Activated T-cell treated with anti-CD3 and anti-CD28 coated beads, Interleukin-2, amount 50 U/mL, for 4 hours (primary cell): Measurements from ENCODE around the gene MRRF. TPM values are rescaled to one million over a fixed set of nuclear protein-coding genes. Genes with fewer than 3 reads are reported as not detected.

Source experiments
- ATAC-seq, 2 donors: fragments of 200-7000 bp; cut with Tn5 transposase; one replicate each; pipeline ENCODE4 v1.10.0; 2021
- DNase-seq: peaks from one replicate; pipeline ENCODE4 v3.0.0-alpha.2; 2020
- H3K27me3 Mint-ChIP-seq: one replicate; pipeline ENCODE4 v1.8.0; 2021; ENCODE audit warnings: low read depth, mixed read lengths
- H3K36me3 Mint-ChIP-seq: one replicate; pipeline ENCODE4 v1.8.0; 2022; ENCODE audit warnings: mixed read lengths; ENCODE audit not compliant: insufficient read depth
- H3K4me1 Mint-ChIP-seq: one replicate; pipeline ENCODE4 v1.8.0; 2021; ENCODE audit warnings: low read depth, mixed read lengths
- H3K4me3 Mint-ChIP-seq: one replicate; pipeline ENCODE4 v1.8.0; 2021; ENCODE audit warnings: mild to moderate bottlenecking, moderate library complexity, mixed read lengths
- H3K9me3 Mint-ChIP-seq: one replicate; pipeline ENCODE4 v1.8.0; 2021; ENCODE audit warnings: mixed read lengths
- total RNA-seq, 3 donors: library from RNA; stranded (reverse); gene quantifications; one replicate each; pipeline ENCODE4 v1.2.1, GENCODE V29; 2021

Gene MRRF
- total RNA-seq, 3 donors from 2014 or later = 93.0 to 94.4 (median 93.3) TPM

DNA sequence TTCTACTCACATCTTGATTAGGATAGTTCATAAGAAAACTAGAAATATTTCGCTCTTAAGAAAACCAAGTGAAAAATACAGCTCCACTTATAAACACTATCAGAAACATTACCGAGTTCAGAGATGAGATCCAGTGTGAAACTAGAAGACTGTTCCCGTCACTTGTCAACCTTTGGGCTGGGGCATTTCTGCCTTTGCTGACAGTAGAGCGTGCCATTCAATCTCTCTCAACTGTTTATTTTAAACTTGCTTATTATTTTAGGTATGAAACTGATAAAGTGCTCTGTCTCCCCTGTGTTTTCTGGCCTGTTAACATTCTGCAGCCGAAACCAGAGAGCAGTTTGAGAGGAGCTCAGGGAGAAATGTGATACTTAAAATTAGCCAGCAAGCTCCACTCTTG is 16.7 kb downstream of the MRRF start:
- Mint-ChIP-seq H3K9me3 (no peaks in the 10 kb centered on the region), H3K36me3 (peaks cover 50% of the 10 kb centered on the region), H3K4me3 (no peak overlapping the region), H3K4me1 (peaks cover 2% of the 10 kb centered on the region), H3K27me3 (no peaks in the 10 kb centered on the region)
- no peak for ATAC-seq
- no peak for DNase-seq

DNA sequence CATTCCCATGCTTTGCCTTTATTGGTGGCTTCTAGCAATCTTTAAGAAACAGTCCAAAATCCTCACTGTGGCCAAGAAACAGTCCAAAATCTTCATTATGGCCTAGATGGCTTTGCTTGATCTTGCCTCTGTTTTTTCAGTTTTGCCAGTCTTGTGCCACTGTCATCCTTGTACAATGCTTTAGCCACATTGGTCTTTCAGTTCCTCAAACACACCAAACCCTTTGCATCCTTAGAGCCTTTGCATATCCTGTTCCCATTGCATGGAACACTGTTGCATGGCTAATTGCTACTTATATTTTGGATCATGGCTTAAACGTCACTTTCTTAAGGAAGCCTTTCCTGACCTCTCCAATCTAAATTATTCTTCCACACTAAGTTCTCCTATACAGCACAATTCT is 22.1 kb downstream of the MRRF start:
- Mint-ChIP-seq H3K9me3 (no peaks in the 10 kb centered on the region), H3K4me3 (no peak overlapping the region), H3K36me3 (peaks cover 46% of the 10 kb centered on the region), H3K4me1 (no peaks in the 10 kb centered on the region), H3K27me3 (no peaks in the 10 kb centered on the region)
- DNase-seq (no peak), ATAC-seq (no peak)

DNA sequence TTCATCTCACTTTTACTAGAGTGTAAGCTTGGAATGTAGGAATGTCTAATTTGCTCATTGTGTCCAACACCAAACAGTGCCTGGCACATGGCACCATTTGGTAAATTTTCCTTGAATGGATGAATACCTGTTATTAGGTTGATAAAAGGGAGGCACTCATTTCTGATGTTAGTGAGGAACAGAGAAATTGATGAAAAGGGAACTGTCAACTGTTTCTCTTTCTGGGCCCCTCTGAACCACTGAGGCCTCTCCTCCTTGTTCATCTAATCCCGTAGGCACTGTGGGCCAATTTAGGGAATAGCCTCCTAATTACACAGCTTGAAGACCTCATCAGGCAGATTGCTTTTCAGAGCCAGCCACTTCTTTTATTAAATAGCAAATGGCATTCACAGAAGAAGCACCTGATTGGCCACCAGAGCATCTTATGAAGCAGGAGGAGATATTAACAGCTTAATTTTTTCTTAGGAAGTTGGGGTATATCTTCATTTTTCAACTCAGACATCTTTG is 22.6 kb downstream of the MRRF start:
- Mint-ChIP-seq H3K4me1 (no peaks in the 10 kb centered on the region), H3K36me3 (peaks cover 45% of the 10 kb centered on the region), H3K27me3 (no peaks in the 10 kb centered on the region), H3K9me3 (no peaks in the 10 kb centered on the region), H3K4me3 (no peak overlapping the region)
- no peak for DNase-seq
- ATAC-seq = no peak

DNA sequence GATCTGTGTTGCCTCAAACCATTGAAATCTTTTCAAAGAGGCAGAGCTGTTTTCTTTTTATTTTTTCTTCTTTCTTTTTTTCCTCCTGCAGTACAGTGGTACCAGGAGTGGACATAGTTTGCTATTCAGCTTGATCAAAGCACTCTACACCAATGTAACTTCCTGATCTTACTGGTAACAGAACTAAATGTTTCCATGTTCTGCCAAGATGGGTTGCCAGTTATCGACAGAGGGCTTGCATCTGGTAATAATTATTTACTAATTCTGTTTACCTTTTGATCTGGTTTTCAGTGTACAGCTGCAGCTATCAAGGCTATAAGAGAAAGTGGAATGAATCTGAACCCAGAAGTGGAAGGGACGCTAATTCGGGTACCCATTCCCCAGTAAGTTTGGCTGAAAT is 26.8 kb downstream of the MRRF start:
- H3K4me3 Mint-ChIP-seq = no peak overlapping the region
- no peak for ATAC-seq
- no peaks in the 10 kb centered on the region for H3K27me3 Mint-ChIP-seq
- no peaks in the 10 kb centered on the region for H3K9me3 Mint-ChIP-seq
- no peak for DNase-seq
- peaks cover 60% of the 10 kb centered on the region for H3K36me3 Mint-ChIP-seq
- H3K4me1 Mint-ChIP-seq = no peaks in the 10 kb centered on the region

DNA sequence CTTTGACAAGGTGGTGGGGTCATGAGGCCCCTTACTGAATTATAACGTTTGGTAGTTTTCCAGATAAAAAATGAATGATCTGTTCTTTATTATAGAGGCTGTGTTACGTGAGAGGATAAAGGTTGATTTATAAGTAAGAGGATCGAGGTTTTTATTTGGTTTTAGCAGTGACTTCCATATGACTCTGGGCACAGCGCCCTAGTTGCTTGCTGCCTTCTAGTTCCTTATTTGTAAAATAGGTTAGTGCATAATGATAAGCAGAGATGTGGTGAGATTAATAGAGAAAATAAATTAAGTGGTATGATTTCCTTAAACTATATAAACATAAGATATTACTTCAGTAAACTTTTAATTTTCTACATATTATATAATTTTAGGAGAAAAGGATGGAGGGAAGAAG is 29.8 kb downstream of the MRRF start:
- H3K27me3 Mint-ChIP-seq = no peaks in the 10 kb centered on the region
- ATAC-seq (no peak), DNase-seq (no peak)
- no peaks in the 10 kb centered on the region for H3K4me1 Mint-ChIP-seq
- no peaks in the 10 kb centered on the region for H3K9me3 Mint-ChIP-seq
- H3K4me3 Mint-ChIP-seq = no peak overlapping the region
- peaks cover 58% of the 10 kb centered on the region for H3K36me3 Mint-ChIP-seq

DNA sequence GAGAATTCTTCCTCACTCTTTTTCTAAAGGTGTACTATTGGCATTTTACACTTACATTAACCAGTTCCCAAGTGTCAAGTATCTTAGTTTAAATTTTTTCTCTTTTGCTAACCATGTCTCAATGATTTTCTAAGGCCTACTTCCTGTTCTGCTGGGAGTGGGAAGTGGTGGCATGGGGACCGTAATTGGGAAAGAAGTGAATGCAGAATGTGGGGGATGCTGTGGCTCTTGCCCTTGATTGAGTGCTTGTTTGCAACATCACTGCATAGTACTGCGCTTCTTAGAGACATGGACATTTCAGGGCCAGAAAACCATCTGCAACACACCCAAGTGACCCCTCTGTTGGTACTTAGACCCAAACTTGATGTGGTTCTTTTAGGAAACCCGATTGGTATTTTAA is 32.8 kb downstream of the MRRF start:
- H3K27me3 Mint-ChIP-seq = no peaks in the 10 kb centered on the region
- H3K4me3 Mint-ChIP-seq = no peak overlapping the region

DNA sequence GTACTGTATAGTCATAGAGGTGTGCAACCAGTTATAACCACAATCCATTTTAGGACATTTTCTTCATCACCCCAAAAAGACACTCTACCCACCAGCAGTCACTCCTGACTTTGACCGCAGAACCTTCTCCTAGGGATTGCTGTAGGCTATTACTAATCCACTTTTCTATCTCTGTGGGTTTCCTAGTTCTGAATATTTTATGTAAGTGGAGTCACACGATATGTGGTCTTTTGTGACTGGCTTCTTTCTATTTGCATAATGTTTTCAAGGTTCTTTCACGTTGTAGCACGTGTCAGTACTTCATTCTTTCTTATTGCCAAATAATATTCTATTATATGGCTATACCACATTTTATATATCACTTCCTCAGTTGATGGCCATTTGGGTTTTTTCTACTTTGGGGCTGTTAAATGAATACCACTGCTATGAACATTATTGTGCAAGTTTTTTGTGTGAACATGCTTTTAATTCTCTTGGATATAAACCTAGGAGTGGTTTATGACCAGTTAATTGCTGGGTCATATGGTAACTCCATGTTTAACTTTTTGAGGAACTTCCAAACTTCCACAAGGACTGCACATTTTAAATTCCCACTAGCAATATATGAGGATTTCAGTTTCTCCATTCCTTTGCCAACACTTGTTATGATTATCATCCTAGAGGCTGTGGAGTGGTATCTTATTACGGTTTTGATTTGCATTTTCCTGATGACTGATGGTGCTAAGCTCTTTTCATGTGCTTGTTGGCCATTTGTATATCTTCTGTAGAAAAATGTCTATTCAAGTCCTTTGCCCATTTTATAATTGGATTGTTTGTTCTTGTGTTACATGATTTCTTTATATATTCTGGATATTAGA is 37.8 kb downstream of the MRRF start:
- no peaks in the 10 kb centered on the region for H3K4me1 Mint-ChIP-seq
- ATAC-seq (no peak), DNase-seq (no peak)
- H3K9me3 Mint-ChIP-seq = no peaks in the 10 kb centered on the region
- H3K4me3 Mint-ChIP-seq = no peak overlapping the region
- peaks cover 42% of the 10 kb centered on the region for H3K36me3 Mint-ChIP-seq
- H3K27me3 Mint-ChIP-seq = no peaks in the 10 kb centered on the region

More for the DNA sequence above, 32.8 kb downstream of the MRRF start:
- ATAC-seq (no peak), DNase-seq (no peak)
- Mint-ChIP-seq H3K9me3 (no peaks in the 10 kb centered on the region), H3K4me1 (no peaks in the 10 kb centered on the region), H3K36me3 (peaks cover 63% of the 10 kb centered on the region)

DNA sequence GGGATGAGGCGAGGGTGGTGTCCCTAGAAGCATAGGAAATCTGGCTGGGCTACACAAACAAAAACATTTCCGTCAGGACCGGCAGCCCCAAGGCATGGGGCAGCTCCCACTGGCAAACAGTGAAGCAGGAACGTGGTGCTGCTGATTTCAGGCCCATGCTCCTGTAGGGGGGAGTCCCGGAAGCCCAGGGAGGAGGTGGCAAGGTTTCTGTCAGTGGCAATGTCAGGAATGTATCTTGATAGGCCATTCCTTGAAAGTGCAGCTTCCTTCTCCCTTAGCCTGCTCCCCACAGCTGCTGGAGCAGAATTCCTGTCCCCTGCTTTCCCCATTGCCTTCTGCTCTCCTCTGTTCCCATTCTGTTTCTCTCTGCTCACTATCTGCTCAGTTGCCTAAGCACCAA is 42.4 kb downstream of the MRRF start:
- peaks cover 26% of the 10 kb centered on the region for H3K36me3 Mint-ChIP-seq
- no peaks in the 10 kb centered on the region for H3K27me3 Mint-ChIP-seq
- DNase-seq (no peak), ATAC-seq (no peak)
- no peak overlapping the region for H3K4me3 Mint-ChIP-seq
- H3K4me1 Mint-ChIP-seq = no peaks in the 10 kb centered on the region
- H3K9me3 Mint-ChIP-seq = no peaks in the 10 kb centered on the region

DNA sequence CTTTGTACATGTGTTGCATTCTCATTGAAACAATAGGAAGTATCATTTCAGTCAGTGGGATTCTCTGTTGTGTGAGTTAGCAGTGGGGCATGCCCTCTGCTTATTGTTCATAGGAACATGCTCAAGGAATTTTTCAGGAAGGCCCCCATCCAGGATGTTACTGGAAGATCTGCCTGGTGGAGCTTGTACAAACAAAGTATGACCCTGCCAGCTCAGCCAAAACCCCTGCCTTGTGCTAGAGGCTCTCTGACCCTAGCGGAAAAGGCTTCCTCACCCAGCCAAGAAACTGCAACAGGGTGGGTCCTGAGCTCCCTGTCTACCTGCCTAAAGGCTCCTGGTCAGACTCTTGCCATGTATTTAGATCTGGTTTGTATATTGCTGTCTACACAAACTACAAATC is 43.2 kb downstream of the MRRF start:
- no peaks in the 10 kb centered on the region for H3K9me3 Mint-ChIP-seq
- H3K4me1 Mint-ChIP-seq = no peaks in the 10 kb centered on the region
- DNase-seq (no peak), ATAC-seq (no peak)
- H3K4me3 Mint-ChIP-seq = no peak overlapping the region
- peaks cover 30% of the 10 kb centered on the region for H3K36me3 Mint-ChIP-seq
- H3K27me3 Mint-ChIP-seq = no peaks in the 10 kb centered on the region

DNA sequence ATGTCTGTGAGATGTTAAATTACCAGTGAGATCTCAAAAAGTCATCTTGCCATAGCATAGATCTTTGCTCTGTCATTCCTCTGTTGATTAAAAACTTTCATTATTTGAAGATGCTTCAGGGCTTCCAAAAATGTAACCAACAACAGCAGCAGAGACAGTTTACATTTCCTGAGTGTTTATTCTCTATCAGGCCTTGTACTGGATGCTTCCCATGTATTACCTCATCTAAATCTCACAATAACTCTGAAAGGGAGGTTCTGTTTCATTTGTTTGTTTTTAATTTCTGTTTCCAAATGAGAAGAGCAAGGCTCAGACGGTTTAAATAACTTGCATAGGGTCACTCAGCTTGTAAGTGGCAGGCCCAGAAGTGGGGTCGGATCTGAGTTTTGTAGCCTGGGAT is 45.2 kb downstream of the MRRF start:
- H3K36me3 Mint-ChIP-seq = peaks cover 41% of the 10 kb centered on the region
- DNase-seq = no peak
- no peaks in the 10 kb centered on the region for H3K9me3 Mint-ChIP-seq
- H3K4me1 Mint-ChIP-seq = no peaks in the 10 kb centered on the region
- no peaks in the 10 kb centered on the region for H3K27me3 Mint-ChIP-seq
- H3K4me3 Mint-ChIP-seq = no peak overlapping the region
- ATAC-seq = no peak

DNA sequence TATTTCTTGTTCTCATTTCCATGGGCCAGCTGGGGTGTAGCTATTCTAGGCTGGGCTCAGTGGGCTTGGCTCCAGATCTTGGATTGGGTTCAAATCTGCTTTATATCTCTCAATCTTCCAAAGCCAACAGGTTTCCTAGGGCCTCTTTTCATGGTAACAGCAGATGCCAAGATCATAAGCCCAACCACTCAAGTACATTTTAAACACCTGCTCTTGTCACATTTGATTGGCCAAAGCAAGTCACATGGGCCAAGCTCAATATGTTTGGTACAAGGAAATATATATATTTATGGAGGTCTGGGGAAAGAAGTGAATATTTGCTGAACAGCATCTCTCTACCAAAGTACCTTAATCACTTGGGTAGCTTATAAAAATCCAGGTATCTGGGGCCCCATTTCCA is 49.5 kb downstream of the MRRF start:
- ATAC-seq = no peak
- Mint-ChIP-seq H3K36me3 (peaks cover 35% of the 10 kb centered on the region), H3K27me3 (no peaks in the 10 kb centered on the region), H3K4me3 (no peak overlapping the region), H3K9me3 (no peaks in the 10 kb centered on the region), H3K4me1 (no peaks in the 10 kb centered on the region)
- no peak for DNase-seq

DNA sequence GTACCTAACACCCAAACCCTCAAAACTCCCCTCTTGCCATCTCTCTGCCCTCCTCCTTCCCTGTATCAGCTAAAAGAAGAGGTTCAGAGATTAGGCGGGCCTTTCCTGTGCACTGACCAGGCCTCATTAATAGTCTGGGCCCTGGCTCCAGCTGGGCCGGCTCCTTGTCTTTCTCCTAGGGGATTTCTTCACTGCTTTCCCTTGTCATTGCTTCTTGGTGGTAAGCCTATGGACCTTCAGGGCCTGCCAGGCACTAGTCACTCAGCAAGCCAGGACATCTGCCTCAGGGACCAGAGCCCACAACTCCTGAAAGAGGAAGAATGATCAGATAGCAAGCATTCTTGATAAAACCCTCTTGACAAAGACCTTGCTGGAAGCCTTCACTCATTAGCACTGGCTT is 50.9 kb downstream of the MRRF start:
- Mint-ChIP-seq H3K9me3 (no peaks in the 10 kb centered on the region), H3K27me3 (no peaks in the 10 kb centered on the region), H3K4me1 (no peaks in the 10 kb centered on the region), H3K4me3 (no peak overlapping the region), H3K36me3 (peaks cover 33% of the 10 kb centered on the region)
- DNase-seq (no peak), ATAC-seq (no peak)

DNA sequence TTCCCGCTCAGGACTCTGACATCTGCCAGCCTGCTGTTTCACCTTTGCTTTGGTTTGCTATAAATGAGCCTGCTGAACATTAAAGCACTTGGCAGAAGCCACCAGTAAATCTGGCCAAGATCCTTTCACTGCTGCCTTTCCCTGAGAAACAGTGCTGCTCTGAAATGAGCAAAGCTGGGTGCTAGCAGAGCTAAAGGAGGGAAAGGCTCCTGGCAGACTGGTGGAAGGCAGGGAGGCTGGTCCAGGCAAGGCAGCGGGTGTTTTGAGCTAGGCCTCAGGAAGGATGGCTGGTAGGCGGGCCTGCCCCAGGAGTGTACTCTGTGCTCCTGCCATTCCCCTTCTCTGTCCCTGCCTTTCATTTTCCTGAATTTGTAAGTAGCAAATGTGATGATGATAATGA is 53.6 kb downstream of the MRRF start:
- Mint-ChIP-seq H3K4me1 (no peaks in the 10 kb centered on the region), H3K4me3 (no peak overlapping the region), H3K36me3 (peaks cover 29% of the 10 kb centered on the region), H3K9me3 (no peaks in the 10 kb centered on the region), H3K27me3 (no peaks in the 10 kb centered on the region)
- ATAC-seq = no peak
- DNase-seq = no peak

DNA sequence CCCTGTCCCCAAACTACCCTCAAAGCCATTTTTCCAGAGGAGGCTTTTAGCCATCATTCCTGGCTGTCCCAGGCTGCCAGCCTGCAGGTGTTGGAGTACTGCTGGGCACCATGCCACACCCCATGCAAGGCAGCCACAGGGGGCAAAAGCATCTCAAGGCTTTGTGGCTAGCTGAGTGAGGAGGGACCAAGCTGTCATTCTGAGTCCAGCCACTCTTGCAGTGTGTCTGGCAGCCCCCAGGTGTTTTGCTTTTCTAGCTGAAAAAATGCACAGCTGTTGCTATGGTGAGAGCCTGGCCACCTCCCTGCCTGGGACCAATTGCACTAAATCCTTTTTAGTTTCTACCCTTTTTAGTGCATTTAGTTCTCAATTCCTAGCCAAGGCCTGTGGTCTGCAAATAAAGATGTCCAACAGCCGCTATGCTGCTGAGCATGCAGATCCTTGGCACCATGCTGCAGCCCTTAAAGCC is 55.8 kb downstream of the MRRF start:
- no peak for ATAC-seq
- no peaks in the 10 kb centered on the region for H3K4me1 Mint-ChIP-seq
- no peaks in the 10 kb centered on the region for H3K9me3 Mint-ChIP-seq
- no peak for DNase-seq
- H3K36me3 Mint-ChIP-seq = peaks cover 34% of the 10 kb centered on the region
- no peak overlapping the region for H3K4me3 Mint-ChIP-seq
- no peaks in the 10 kb centered on the region for H3K27me3 Mint-ChIP-seq

DNA sequence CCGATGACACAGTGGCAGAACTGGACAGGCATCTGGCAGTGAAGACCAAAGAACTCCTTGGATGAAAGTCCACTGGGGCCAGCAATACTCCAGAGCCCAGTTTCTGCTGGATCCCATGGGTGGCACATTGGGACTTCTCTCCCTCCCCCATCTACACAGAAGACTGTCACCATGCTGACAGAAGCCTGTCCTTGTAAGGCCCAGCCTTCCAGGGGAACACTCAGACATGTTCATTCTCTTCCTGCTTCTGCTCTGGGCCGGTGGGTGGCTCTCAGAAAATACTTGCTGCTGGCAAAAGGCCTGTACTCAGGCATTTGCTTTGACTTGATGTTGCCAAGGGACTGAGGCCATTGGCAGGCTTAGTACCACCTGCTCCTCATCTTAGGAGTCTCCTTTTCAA is 57.9 kb downstream of the MRRF start:
- DNase-seq = no peak
- ATAC-seq = no peak
- no peaks in the 10 kb centered on the region for H3K4me1 Mint-ChIP-seq
- H3K4me3 Mint-ChIP-seq = no peak overlapping the region
- H3K27me3 Mint-ChIP-seq = no peaks in the 10 kb centered on the region
- peaks cover 35% of the 10 kb centered on the region for H3K36me3 Mint-ChIP-seq
- H3K9me3 Mint-ChIP-seq = no peaks in the 10 kb centered on the region
